ENCODE data around the gene NSUN2.

DNA sequence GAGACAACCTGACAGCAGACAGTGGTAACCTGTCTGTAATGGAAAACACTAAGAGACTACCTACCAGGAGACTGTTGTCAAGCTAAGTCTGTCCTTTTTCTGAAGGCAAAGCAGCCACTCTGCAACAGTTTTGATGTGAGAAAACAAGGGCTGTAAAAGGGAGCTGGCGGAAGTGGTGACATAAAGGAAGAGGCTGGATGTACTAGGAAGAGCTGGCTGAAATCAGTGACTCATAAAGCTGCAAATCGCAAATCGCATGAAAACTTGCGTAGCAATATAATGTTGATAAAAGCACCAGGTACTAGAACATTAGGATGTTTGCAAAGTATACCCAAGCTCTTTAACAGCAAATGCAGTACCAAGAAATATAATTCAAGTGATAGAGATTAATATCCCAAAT is 1.4 kb downstream of the NSUN2 start:
- TF ChIP-seq, protein P1, sequence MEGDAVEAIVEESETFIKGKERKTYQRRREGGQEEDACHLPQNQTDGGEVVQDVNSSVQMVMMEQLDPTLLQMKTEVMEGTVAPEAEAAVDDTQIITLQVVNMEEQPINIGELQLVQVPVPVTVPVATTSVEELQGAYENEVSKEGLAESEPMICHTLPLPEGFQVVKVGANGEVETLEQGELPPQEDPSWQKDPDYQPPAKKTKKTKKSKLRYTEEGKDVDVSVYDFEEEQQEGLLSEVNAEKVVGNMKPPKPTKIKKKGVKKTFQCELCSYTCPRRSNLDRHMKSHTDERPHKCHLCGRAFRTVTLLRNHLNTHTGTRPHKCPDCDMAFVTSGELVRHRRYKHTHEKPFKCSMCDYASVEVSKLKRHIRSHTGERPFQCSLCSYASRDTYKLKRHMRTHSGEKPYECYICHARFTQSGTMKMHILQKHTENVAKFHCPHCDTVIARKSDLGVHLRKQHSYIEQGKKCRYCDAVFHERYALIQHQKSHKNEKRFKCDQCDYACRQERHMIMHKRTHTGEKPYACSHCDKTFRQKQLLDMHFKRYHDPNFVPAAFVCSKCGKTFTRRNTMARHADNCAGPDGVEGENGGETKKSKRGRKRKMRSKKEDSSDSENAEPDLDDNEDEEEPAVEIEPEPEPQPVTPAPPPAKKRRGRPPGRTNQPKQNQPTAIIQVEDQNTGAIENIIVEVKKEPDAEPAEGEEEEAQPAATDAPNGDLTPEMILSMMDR (IDR thresholded peaks at IDR 0.05) = no peak
- TF ChIP-seq POLR2AphosphoS5 (IDR thresholded peaks at IDR 0.05) (no peak), EP300 (IDR thresholded peaks at IDR 0.05) (no peak)
